K562 (cell line): ENCODE data around the gene TOMM40L.

Experiments used
- GTF2E2 ChIP-seq: fragments of 200-800 bp; sonication (Bioruptor generic); IDR thresholded peaks from 2 replicates; pipeline ENCODE4 v1.6.1; 2016; ENCODE audit warnings: missing genetic modification characterization, missing compliant biosample characterization
- IFI16 ChIP-seq: fragments of 250-450 bp; sonication (Bioruptor Pico); IDR thresholded peaks from 2 replicates; pipeline ENCODE4 v2.1.2; 2022; ENCODE audit warnings: mild to moderate bottlenecking, inconsistent platforms
- PHB ChIP-seq: fragments of 250-450 bp; sonication (Bioruptor Pico); IDR thresholded peaks from 2 replicates; pipeline ENCODE4 v1.5.0; 2021
- POLR2A ChIP-seq: fragments of 450-650 bp; conservative IDR thresholded peaks from 2 replicates; pipeline ENCODE4 v1.6.1; 2016
- POLR2AphosphoS2 ChIP-seq: IDR thresholded peaks from 2 replicates; pipeline ENCODE4 v1.6.1; 2012; ENCODE audit warnings: low read length, improper control_type of control experiment
- RAD21 ChIP-seq, 2 experiments: fragments of 250-450 bp in 1 of 2; fragments of 450-650 bp in 1 of 2; sonication (Bioruptor Pico) in 1 of 2; formaldehyde crosslinking in 1 of 2; IDR thresholded peaks in 1 of 2; conservative IDR thresholded peaks in 1 of 2; 2 replicates each; pipeline versions ENCODE4 v1.4.0 to v1.8.0; 2020 to 2022; ENCODE audit warnings: mild to moderate bottlenecking in 2 of 2, moderate library complexity in 1 of 2
- ZNF274 ChIP-seq: IDR thresholded peaks from 2 replicates; pipeline ENCODE4 v1.6.1; 2011; ENCODE audit warnings: low read depth, mild to moderate bottlenecking, low read length, moderate library complexity, borderline replicate concordance
- TF ChIP-seq, protein P1 (sequence below), 3 experiments: IDR thresholded peaks in 2 of 3; conservative IDR thresholded peaks in 1 of 3; 2 replicates each; pipeline ENCODE4 v1.5.1; 2011 to 2012; ENCODE audit warnings: low read length in 3 of 3, mild to moderate bottlenecking in 3 of 3, control low read depth in 2 of 3, improper control_type of control experiment in 1 of 3, inconsistent platforms in 1 of 3, low read depth in 1 of 3, mixed read lengths in 1 of 3, moderate library complexity in 1 of 3; ENCODE audit not compliant: insufficient read depth in 2 of 3
- TF ChIP-seq, protein P2 (sequence below): sonication (generic); formaldehyde crosslinking; IDR thresholded peaks from 2 replicates; pipeline ENCODE4 v1.8.1; 2022; ENCODE audit warnings: missing genetic modification reagents
- TF ChIP-seq, protein P3 (sequence below): fragments of 200-800 bp; sonication (Bioruptor generic); IDR thresholded peaks from 2 replicates; pipeline ENCODE4 v1.6.1; 2016; ENCODE audit warnings: missing genetic modification characterization, missing compliant biosample characterization

DNA sequence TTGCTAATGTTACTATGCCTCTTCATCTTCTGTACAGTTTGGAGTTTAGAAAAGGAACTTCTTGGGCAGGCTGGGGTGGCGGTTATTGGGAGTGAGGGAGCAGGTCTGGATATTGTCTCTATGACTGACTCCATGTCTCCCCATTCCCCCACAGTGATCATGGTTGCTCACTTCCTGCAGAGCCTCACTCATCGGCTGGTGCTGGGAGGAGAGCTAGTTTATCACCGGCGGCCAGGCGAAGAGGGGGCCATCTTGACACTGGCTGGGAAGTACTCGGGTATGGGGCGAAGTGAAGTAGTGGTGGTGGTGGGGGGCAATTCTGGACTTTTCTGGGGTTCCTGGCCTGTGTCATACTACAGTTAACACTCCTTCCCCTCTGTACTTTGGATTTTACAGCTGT is 2.2 kb downstream of the TOMM40L start:
- TF ChIP-seq PHB (CRISPR knock-in tag) (no peak), POLR2A (no peak), RAD21 (CRISPR knock-in tag; conservative IDR thresholded peaks at IDR 0.05 in 1 of 2, IDR thresholded peaks at IDR 0.05 in 1 of 2) (no peak), ZNF274 (no peak), IFI16 (CRISPR knock-in tag) (no peak), POLR2AphosphoS2 (no peak), GTF2E2 (tag) (no peak)
- TF ChIP-seq, protein P1, sequence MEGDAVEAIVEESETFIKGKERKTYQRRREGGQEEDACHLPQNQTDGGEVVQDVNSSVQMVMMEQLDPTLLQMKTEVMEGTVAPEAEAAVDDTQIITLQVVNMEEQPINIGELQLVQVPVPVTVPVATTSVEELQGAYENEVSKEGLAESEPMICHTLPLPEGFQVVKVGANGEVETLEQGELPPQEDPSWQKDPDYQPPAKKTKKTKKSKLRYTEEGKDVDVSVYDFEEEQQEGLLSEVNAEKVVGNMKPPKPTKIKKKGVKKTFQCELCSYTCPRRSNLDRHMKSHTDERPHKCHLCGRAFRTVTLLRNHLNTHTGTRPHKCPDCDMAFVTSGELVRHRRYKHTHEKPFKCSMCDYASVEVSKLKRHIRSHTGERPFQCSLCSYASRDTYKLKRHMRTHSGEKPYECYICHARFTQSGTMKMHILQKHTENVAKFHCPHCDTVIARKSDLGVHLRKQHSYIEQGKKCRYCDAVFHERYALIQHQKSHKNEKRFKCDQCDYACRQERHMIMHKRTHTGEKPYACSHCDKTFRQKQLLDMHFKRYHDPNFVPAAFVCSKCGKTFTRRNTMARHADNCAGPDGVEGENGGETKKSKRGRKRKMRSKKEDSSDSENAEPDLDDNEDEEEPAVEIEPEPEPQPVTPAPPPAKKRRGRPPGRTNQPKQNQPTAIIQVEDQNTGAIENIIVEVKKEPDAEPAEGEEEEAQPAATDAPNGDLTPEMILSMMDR (IDR thresholded peaks at IDR 0.05 in 2 of 3, conservative IDR thresholded peaks at IDR 0.05 in 1 of 3; ENCODE audit: insufficient read depth in 2 of 3, low read depth in 1 of 3, low read length in 3 of 3), result no peak
- TF ChIP-seq, protein P2, sequence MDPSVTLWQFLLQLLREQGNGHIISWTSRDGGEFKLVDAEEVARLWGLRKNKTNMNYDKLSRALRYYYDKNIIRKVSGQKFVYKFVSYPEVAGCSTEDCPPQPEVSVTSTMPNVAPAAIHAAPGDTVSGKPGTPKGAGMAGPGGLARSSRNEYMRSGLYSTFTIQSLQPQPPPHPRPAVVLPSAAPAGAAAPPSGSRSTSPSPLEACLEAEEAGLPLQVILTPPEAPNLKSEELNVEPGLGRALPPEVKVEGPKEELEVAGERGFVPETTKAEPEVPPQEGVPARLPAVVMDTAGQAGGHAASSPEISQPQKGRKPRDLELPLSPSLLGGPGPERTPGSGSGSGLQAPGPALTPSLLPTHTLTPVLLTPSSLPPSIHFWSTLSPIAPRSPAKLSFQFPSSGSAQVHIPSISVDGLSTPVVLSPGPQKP (CRISPR knock-in tag), result no peak
- TF ChIP-seq, protein P3, sequence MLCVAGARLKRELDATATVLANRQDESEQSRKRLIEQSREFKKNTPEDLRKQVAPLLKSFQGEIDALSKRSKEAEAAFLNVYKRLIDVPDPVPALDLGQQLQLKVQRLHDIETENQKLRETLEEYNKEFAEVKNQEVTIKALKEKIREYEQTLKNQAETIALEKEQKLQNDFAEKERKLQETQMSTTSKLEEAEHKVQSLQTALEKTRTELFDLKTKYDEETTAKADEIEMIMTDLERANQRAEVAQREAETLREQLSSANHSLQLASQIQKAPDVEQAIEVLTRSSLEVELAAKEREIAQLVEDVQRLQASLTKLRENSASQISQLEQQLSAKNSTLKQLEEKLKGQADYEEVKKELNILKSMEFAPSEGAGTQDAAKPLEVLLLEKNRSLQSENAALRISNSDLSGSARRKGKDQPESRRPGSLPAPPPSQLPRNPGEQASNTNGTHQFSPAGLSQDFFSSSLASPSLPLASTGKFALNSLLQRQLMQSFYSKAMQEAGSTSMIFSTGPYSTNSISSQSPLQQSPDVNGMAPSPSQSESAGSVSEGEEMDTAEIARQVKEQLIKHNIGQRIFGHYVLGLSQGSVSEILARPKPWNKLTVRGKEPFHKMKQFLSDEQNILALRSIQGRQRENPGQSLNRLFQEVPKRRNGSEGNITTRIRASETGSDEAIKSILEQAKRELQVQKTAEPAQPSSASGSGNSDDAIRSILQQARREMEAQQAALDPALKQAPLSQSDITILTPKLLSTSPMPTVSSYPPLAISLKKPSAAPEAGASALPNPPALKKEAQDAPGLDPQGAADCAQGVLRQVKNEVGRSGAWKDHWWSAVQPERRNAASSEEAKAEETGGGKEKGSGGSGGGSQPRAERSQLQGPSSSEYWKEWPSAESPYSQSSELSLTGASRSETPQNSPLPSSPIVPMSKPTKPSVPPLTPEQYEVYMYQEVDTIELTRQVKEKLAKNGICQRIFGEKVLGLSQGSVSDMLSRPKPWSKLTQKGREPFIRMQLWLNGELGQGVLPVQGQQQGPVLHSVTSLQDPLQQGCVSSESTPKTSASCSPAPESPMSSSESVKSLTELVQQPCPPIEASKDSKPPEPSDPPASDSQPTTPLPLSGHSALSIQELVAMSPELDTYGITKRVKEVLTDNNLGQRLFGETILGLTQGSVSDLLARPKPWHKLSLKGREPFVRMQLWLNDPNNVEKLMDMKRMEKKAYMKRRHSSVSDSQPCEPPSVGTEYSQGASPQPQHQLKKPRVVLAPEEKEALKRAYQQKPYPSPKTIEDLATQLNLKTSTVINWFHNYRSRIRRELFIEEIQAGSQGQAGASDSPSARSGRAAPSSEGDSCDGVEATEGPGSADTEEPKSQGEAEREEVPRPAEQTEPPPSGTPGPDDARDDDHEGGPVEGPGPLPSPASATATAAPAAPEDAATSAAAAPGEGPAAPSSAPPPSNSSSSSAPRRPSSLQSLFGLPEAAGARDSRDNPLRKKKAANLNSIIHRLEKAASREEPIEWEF (CRISPR knock-in tag), result no peak
